ENCODE measurements around the gene USP40. TPM values are rescaled to one million over a fixed set of nuclear protein-coding genes. Genes with fewer than 3 reads are reported as not detected.

Gene USP40
- total RNA-seq, 6 donors from 2014 or later = 34.4 to 75.4 (median 50.4) TPM

DNA sequence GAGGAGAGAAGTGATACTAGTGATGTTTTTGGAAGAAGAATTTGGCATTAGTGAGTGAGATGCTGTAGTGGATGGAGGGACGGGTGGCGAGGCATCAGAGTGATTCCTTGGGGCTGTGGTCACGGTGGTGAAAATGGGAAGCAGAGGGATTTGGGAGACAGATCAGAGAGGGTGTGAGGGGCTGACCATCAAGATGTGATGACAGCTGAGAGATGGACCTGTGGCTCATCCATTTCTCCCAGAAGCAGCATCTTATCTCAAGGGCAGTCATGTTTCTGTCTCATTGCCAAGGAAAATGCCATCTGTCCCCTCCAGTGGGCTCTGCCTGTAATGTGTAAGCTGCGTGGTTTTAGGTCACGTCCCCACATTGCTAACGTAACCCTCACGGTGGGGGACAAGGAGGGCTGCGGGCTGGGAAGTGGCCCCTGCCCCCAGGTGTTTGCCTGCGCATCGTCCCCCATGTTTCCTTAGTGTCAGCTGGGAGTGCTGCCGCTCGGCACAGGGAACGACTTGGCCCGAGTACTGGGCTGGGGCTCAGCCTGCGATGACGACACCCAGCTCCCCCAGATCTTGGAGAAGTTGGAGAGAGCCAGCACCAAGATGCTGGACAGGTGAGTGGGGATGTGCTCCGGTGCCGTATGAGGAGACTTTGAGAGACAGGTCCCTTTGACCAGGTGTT is 121.3 kb downstream of the USP40 start:
- Histone ChIP-seq H3K36me3 (peaks cover 12 to 75% (median 56%) of the 10 kb centered on the region in 4 donors), H3K27ac (no peak overlapping the region)
- DNase-seq = peak in 1 of 2 donors; percentile 64

DNA sequence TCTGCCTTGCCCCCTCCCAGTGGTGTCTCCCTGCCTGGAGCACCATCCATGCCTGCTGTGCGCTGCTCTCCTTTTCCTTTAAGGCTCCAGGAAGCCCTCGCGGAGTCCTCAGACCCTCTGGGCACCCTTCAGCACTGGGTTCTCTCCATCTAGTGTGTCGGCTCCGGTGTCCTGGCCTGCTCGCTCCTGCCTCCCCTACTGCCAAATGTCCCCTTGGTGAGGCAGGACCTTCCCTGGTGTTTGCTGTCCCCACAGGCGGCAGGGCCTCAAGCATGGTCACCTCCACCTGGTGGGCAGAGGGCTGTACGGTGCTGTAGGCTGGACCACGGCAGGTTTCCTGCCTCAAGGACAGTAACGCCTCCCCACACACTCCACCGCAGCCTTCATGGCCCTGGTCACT is 122.1 kb downstream of the USP40 start:
- Histone ChIP-seq H3K27me3 (no peaks in the 10 kb centered on the region), H3K4me3 (no peak overlapping the region), H3K36me3 (peaks cover 8 to 75% (median 52%) of the 10 kb centered on the region in 4 donors), H3K27ac (no peak overlapping the region), H3K9me3 (no peaks in the 10 kb centered on the region), H3K4me1 (peaks cover 0 to 10% (median 0%) of the 10 kb centered on the region in 4 donors)
- 95 to 97% methylated on average over 8 to 11 of the region's 11 CpGs for WGBS, 2 donors
- DNase-seq = no peak
- ATAC-seq (ENCODE audit: low FRiP score in 2 of 2) = no peak
- TF ChIP-seq EP300 (IDR thresholded peaks at IDR 0.05) (no peak), POLR2AphosphoS5 (IDR thresholded peaks at IDR 0.05) (no peak), POLR2A (IDR thresholded peaks at IDR 0.05) (no peak)
- TF ChIP-seq, protein P1, sequence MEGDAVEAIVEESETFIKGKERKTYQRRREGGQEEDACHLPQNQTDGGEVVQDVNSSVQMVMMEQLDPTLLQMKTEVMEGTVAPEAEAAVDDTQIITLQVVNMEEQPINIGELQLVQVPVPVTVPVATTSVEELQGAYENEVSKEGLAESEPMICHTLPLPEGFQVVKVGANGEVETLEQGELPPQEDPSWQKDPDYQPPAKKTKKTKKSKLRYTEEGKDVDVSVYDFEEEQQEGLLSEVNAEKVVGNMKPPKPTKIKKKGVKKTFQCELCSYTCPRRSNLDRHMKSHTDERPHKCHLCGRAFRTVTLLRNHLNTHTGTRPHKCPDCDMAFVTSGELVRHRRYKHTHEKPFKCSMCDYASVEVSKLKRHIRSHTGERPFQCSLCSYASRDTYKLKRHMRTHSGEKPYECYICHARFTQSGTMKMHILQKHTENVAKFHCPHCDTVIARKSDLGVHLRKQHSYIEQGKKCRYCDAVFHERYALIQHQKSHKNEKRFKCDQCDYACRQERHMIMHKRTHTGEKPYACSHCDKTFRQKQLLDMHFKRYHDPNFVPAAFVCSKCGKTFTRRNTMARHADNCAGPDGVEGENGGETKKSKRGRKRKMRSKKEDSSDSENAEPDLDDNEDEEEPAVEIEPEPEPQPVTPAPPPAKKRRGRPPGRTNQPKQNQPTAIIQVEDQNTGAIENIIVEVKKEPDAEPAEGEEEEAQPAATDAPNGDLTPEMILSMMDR (IDR thresholded peaks at IDR 0.05) = no peak

More for the DNA sequence above, 121.3 kb downstream of the USP40 start:
- H3K4me3 ChIP-seq = no peak overlapping the region
- H3K27me3 ChIP-seq = no peaks in the 10 kb centered on the region
- 93 to 97% methylated on average over 18 of the region's 18 CpGs for WGBS, 2 donors
- no peak for TF ChIP-seq EP300 (IDR thresholded peaks at IDR 0.05)
- no peak for TF ChIP-seq POLR2AphosphoS5 (IDR thresholded peaks at IDR 0.05)
- TF ChIP-seq, protein P1 (IDR thresholded peaks at IDR 0.05) = no peak
- TF ChIP-seq POLR2A (IDR thresholded peaks at IDR 0.05) = no peak
- peaks cover 0 to 10% (median 0%) of the 10 kb centered on the region in 4 donors for H3K4me1 ChIP-seq
- ATAC-seq (ENCODE audit: low FRiP score in 2 of 2) = no peak
- no peaks in the 10 kb centered on the region for H3K9me3 ChIP-seq

DNA sequence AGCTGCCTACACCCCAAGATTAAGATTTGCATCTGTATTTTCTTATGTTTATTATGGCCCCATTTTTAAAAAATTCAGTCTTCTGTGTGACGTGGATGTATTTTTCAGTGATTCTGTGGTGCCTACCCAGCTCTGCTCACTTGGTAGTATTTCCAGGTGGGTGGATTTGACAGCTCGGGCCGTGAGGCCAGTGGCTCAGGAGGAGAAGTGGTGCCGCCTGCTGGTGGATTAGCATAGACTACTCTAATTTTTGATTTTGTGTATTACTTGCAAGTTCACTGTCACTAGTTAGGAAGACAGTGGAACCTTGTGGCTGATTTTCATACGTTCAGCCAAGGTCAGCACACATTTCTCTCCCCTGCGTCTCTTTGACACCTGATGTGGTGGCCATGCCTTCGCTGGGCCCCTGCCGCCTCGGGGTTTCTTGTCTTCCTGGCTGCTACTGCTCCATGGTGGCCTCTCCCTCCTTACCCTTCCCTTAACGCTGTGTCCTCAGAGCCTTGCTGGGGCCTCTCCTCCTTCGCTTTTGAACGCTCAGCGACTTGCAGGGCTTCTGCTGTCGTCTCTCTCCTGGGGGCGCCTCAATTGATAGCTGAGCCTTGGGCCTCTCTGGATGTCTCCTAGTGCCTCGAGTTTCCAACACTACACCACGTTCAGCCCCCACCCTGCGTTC is 122.9 kb downstream of the USP40 start:
- ATAC-seq (ENCODE audit: low FRiP score in 2 of 2) (peak; percentile 65 to 82), DNase-seq (peak in 1 of 2 donors; percentile 73)
- Histone ChIP-seq H3K36me3 (peaks cover under 1 to 75% (median 52%) of the 10 kb centered on the region in 4 donors), H3K27me3 (no peaks in the 10 kb centered on the region), H3K9me3 (no peaks in the 10 kb centered on the region), H3K27ac (peak overlapping the region in 2 of 4 donors; percentile 9 to 37), H3K4me3 (no peak overlapping the region), H3K4me1 (peaks cover 0 to 9% (median 0%) of the 10 kb centered on the region in 4 donors)
- WGBS, 2 donors = 49 to 62% methylated on average over 18 of the region's 18 CpGs
- TF ChIP-seq, protein P1 (IDR thresholded peaks at IDR 0.05) = peak; percentile 44 to 89 (median 74)
- TF ChIP-seq POLR2A (IDR thresholded peaks at IDR 0.05) = no peak
- no peak for TF ChIP-seq EP300 (IDR thresholded peaks at IDR 0.05)

DNA sequence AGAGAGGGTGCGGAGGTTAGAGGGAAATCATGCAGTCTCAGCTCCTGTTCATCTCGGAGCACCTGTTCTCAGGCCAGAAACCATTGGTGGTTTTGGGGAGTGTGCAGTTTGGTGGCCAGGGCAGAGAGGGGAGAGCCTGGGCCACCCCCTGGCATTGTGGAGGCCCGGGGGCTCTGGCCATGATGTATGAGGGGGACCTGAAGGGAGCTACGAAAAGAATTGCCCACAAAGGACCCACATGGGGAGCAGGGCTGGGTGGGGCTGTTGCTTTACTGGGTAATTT is 124.6 kb downstream of the USP40 start:
- Histone ChIP-seq H3K4me1 (peaks cover 0 to 4% (median 0%) of the 10 kb centered on the region in 4 donors), H3K9me3 (no peaks in the 10 kb centered on the region), H3K27ac (no peak overlapping the region), H3K4me3 (no peak overlapping the region), H3K36me3 (peaks cover 3 to 77% (median 56%) of the 10 kb centered on the region in 4 donors), H3K27me3 (no peaks in the 10 kb centered on the region)
- TF ChIP-seq POLR2AphosphoS5 (IDR thresholded peaks at IDR 0.05) (no peak), POLR2A (IDR thresholded peaks at IDR 0.05) (no peak), EP300 (IDR thresholded peaks at IDR 0.05) (no peak)
- TF ChIP-seq, protein P1 (IDR thresholded peaks at IDR 0.05) = no peak
- no peak for DNase-seq
- ATAC-seq (ENCODE audit: low FRiP score in 2 of 2) = no peak
- WGBS, 2 donors = 77 to 91% methylated on average over 4 of the region's 4 CpGs
